Spinal cord (tissue), 10 donors: ENCODE results near the gene TBX1. TPM values are rescaled to one million over a fixed set of nuclear protein-coding genes. Genes with fewer than 3 reads are reported as not detected.

Source experiments
- DNase-seq, 6 donors: peaks; one replicate each; pipeline versions ENCODE4 v3.0.0 to v3.0.0-alpha.2; 2013 to 2015; ENCODE audit warnings: low spot score in 6 of 6, low read depth in 4 of 6
- H3K27ac ChIP-seq: one replicate; pipeline ENCODE4 v1.5.1; 2013; ENCODE audit warnings: low read depth, low read length, control low read depth
- H3K27me3 ChIP-seq: one replicate; pipeline ENCODE4 v1.6.1; 2013; ENCODE audit warnings: low read length; ENCODE audit not compliant: control insufficient read depth, insufficient read depth
- H3K36me3 ChIP-seq: one replicate; pipeline ENCODE4 v1.6.1; 2013; ENCODE audit warnings: low read length; ENCODE audit not compliant: control insufficient read depth, insufficient read depth
- H3K4me1 ChIP-seq: one replicate; pipeline ENCODE4 v1.6.1; 2013; ENCODE audit warnings: low read length; ENCODE audit not compliant: control insufficient read depth, insufficient read depth
- H3K4me3 ChIP-seq: one replicate; pipeline ENCODE4 v1.5.1; 2013; ENCODE audit warnings: low read depth, low read length, control low read depth
- H3K9me3 ChIP-seq: one replicate; pipeline ENCODE4 v1.6.1; 2013; ENCODE audit warnings: low read length; ENCODE audit not compliant: control insufficient read depth, insufficient read depth
- WGBS: methylation state at CpG from one replicate; pipeline ENCODE4 v1.1.5; 2013; ENCODE audit warnings: missing lambda C conversion rate; ENCODE audit not compliant: insufficient coverage; 5-methylcytosine and 5-hydroxymethylcytosine counted together
- polyA plus RNA-seq, 2 donors: library from polyadenylated mRNA; unstranded; fragments of 120-200 nt; gene quantifications; one replicate each; pipeline ENCODE4 v1.2.1, GENCODE V29; 2013; ENCODE audit not compliant: insufficient read length in 2 of 2
- total RNA-seq, 2 donors: library from RNA; depleted of rRNA in 1 of 2; stranded (reverse); fragments of 120-200 nt in 1 of 2; fragments of >200 nt in 1 of 2; gene quantifications; one replicate each; pipeline versions ENCODE4 v1.2.3 to v1.2.4, GENCODE V29; 2013 to 2014
- donor health status: healthy.

TBX1 gene
- total and polyA plus RNA-seq, 4 donors = 0.35 to 1.3 (median 0.63) TPM; not detected in 1

DNA sequence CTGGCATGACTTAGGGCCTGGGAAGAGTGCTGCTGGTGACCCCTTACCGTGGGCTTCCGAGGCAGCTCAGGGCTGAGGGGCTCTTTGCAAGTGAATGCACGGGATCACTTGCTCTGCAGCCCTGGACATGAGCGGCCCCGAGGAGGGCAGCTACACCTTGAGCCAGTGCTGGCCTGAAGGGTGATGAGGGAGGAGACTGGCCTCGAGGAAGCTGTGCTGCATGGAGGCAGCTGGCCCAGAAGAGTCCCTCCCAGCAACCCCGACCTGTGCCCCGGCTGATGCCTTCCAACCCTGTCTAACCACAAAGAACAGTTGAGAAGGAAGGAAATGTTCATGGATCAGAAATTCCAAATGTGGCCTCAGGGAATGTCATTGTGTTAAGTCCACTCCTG is 45.2 kb downstream of the TBX1 start:
- DNase-seq = peak in 1 of 6 donors; percentile 14
- Histone ChIP-seq H3K4me1 (peaks cover 12% of the 10 kb centered on the region), H3K27ac (no peak overlapping the region), H3K27me3 (no peaks in the 10 kb centered on the region), H3K4me3 (no peak overlapping the region), H3K36me3 (peaks cover 69% of the 10 kb centered on the region), H3K9me3 (no peaks in the 10 kb centered on the region)
- 92% methylated on average over 5 of the region's 8 CpGs for WGBS

- peak in 2 of 6 donors; percentile 13 to 16 for DNase-seq
- H3K9me3 ChIP-seq = no peaks in the 10 kb centered on the region
- peaks cover 66% of the 10 kb centered on the region for H3K36me3 ChIP-seq
- 76% methylated on average over 38 of the region's 38 CpGs for WGBS
- H3K4me3 ChIP-seq = no peak overlapping the region
- H3K4me1 ChIP-seq = peaks cover 18% of the 10 kb centered on the region
- no peaks in the 10 kb centered on the region for H3K27me3 ChIP-seq
- H3K27ac ChIP-seq = no peak overlapping the region
These were observed 45.9 kb downstream of the TBX1 start for GRCh38 chr22:19806213-19807160.

GRCh38 chr22:19807161-19807913 is 46.8 kb downstream of the TBX1 start:
- no peaks in the 10 kb centered on the region for H3K27me3 ChIP-seq
- no peak overlapping the region for H3K4me3 ChIP-seq

DNA sequence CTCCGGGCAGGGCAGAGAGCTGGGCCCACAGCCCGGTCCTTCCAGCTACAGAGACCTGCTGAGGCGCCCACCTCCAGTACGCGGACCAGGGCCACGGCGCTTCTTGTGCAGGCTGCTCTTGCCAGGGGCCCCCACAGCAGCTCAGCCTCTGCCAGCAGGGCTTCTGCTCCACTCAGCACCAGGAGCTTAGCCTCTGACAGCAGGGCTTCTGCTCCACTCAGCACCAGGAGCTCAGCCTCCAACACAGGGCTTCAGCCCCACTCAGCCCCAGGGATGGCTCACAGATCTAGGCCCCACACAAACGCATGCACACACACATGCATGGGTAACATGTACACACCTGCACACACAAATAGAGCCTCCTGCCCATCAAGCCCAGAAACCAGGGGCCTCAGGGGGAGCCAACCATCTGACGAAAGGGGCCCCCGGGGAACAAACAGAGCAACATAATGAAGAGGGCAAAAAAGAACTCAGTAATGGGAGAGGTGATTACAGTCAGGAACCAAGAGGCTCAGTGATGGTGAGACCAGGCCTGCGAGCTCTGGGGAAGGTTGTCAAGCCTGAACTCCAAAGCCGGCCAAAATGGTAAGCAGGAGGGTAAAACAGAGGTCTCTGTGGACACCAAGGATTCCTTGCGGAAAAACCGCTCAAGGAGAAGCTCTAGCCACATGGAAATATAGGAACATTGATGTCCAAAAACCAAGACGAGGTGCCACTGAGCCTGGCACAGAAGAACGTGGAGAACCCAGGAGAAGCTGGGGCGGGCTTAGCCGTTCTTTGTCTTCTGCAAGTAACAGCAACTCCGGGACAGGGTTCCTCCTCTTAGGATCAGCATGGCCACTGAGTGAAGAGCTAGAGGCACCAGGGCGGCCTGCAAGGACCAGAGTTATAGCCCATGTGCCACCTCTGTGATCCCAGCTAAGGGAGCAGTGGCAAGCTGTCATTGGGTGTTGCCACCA is 47.6 kb downstream of the TBX1 start:
- Histone ChIP-seq H3K27me3 (no peaks in the 10 kb centered on the region), H3K27ac (no peak overlapping the region), H3K4me3 (no peak overlapping the region), H3K9me3 (no peaks in the 10 kb centered on the region), H3K36me3 (peaks cover 59% of the 10 kb centered on the region), H3K4me1 (peaks cover 26% of the 10 kb centered on the region)
- no peak for DNase-seq
- WGBS = 97% methylated on average over 20 of the region's 20 CpGs

More at GRCh38 chr22:19807161-19807913, 46.8 kb downstream of the TBX1 start:
- no peak for DNase-seq
- Histone ChIP-seq H3K9me3 (no peaks in the 10 kb centered on the region), H3K27ac (no peak overlapping the region), H3K36me3 (peaks cover 65% of the 10 kb centered on the region), H3K4me1 (peaks cover 23% of the 10 kb centered on the region)
- WGBS = 95% methylated on average over 15 of the region's 15 CpGs

DNA sequence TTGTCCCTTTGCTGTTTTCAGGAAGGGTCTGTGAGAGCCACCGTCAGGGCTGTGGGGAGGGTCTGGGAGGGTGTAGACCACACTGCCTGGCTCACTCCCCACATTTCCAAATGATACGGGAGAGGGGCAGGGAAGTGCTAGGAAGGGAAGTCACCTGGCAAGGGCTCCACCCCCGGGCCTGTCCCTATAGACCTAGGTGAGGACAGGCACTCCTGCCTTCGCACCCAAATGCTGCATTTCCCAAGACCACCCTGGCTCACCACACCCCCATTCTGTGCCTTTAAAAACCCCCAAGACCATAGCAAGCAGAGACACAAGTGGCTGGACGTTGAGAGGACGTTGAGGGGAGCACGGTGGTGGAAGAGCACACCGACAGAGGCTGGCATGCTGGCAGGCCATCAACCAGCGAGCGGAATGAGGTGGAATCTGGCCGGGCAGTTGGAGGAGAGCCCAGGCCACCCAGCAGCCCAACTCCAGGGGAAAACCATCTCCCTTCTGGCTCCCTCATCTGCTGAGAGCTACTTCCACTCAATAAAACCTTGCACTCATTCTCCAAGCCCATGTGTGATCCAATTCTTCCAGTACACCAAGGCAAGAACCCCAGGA is 48.4 kb downstream of the TBX1 start:
- peaks cover 51% of the 10 kb centered on the region for H3K36me3 ChIP-seq
- no peaks in the 10 kb centered on the region for H3K27me3 ChIP-seq
- no peak overlapping the region for H3K27ac ChIP-seq
- peak in 1 of 6 donors; percentile 23 for DNase-seq
- H3K4me3 ChIP-seq = no peak overlapping the region
- peaks cover 26% of the 10 kb centered on the region for H3K4me1 ChIP-seq
- 69% methylated on average over 8 of the region's 11 CpGs for WGBS
- H3K9me3 ChIP-seq = no peaks in the 10 kb centered on the region

GRCh38 chr22:19809741-19810140 is 49.2 kb downstream of the TBX1 start:
- Histone ChIP-seq H3K9me3 (no peaks in the 10 kb centered on the region), H3K27ac (no peak overlapping the region), H3K27me3 (no peaks in the 10 kb centered on the region), H3K4me1 (peaks cover 26% of the 10 kb centered on the region), H3K4me3 (no peak overlapping the region), H3K36me3 (peaks cover 48% of the 10 kb centered on the region)
- 91% methylated on average over 3 of the region's 3 CpGs for WGBS
- no peak for DNase-seq

- Histone ChIP-seq H3K36me3 (peaks cover 45% of the 10 kb centered on the region), H3K4me3 (no peak overlapping the region), H3K27ac (no peak overlapping the region), H3K4me1 (peaks cover 26% of the 10 kb centered on the region), H3K9me3 (no peaks in the 10 kb centered on the region), H3K27me3 (no peaks in the 10 kb centered on the region)
- 60% methylated on average over 16 of the region's 23 CpGs for WGBS
- peak in 3 of 6 donors; percentile 17 to 71 (median 65) for DNase-seq
These were observed 50.0 kb downstream of the TBX1 start for GRCh38 chr22:19810381-19811201.

DNA sequence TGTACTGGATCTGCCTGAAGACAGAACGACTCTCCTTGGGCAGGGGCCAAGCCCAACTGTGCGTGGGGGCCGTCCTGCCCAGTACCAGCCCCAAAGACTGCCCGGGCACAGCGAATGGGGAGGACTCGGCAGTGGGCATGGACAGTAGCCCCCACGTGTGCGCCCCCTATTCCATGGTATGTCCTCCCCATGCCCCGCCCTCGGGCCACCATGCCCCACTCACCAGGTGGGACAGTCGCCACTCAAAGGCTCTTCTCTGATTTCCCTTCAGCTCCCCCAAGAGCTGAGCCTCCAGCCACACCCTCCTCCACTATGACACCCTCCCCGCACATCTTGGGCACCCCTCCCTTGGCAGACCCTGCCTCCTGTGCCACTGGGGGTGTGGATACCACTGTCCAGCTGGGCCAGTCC is 50.6 kb downstream of the TBX1 start:
- Histone ChIP-seq H3K4me1 (peaks cover 26% of the 10 kb centered on the region), H3K36me3 (peaks cover 42% of the 10 kb centered on the region), H3K4me3 (no peak overlapping the region), H3K27me3 (no peaks in the 10 kb centered on the region), H3K27ac (no peak overlapping the region), H3K9me3 (no peaks in the 10 kb centered on the region)
- 54% methylated on average over 11 of the region's 12 CpGs for WGBS
- DNase-seq = no peak
